ENCODE measurements around the gene BCL7A. TPM values are rescaled to one million over a fixed set of nuclear protein-coding genes. Genes with fewer than 3 reads are reported as not detected.

Gene BCL7A
- total and polyA plus RNA-seq, 2 of the 8 experiments (the other 6 are each of a cell fraction or from before 2014, with no cell fraction given) = 11.9 to 12.7 TPM

GRCh38 chr12:122081697-122082221, 60.1 kb downstream of the BCL7A start:
- H2BK20ac ChIP-seq (ENCODE audit: low read length) = no peak overlapping the region
- no peak overlapping the region for H2BK15ac ChIP-seq (ENCODE audit: low read length)
- H3K4me3 ChIP-seq (ENCODE audit: extremely low read depth in 1 of 4, insufficient read depth in 2 of 4, low read depth in 3 of 4, low read length in 4 of 4) = no peak overlapping the region
- peaks cover 4 to 21% of the 10 kb centered on the region in 2 experiments; a peak in 3 of 4 replicates for H3K79me2 ChIP-seq (ENCODE audit: control insufficient read depth in 1 of 2, insufficient read depth in 2 of 2, low read length in 2 of 2)
- POLR2A ChIA-PET (ENCODE audit: partially characterized antibody) = interaction anchor here (1.1 to 2.5 kb wide), 3 partner anchors 16 to 193 kb away, joined by 3 to 15 read pairs (median 11); partner anchors contain the start of gene PSMD9
- peaks cover 0 to 5% (median 0%) of the 10 kb centered on the region in 4 experiments; a peak in 2 of 8 replicates for H3K36me3 ChIP-seq (ENCODE audit: control insufficient read depth in 2 of 4, insufficient read depth in 4 of 4, low read length in 3 of 4)
- peak overlapping the region; percentile 68; the same call in 1 of the 2 replicates for H2BK12ac ChIP-seq (ENCODE audit: low read depth, low read length)
- no peak overlapping the region for H3K4ac ChIP-seq (replicated peaks; ENCODE audit: insufficient read length, low read depth, low read length)
- H3K56ac ChIP-seq (replicated peaks; ENCODE audit: insufficient read length, low read depth, low read length) = no peak overlapping the region
- TF ChIP-seq ZNF274 (IDR thresholded peaks at IDR 0.05; ENCODE audit: borderline replicate concordance, extremely low read depth, low read length) (no peak), NANOG (IDR thresholded peaks at IDR 0.05; ENCODE audit: insufficient read depth, low read depth, low read length, poor library complexity, severe bottlenecking) (no peak), TAF7 (optimal IDR thresholded peaks at IDR 0.05; ENCODE audit: borderline replicate concordance, low read depth, low read length) (no peak), FOSL1 (IDR thresholded peaks at IDR 0.05; ENCODE audit: insufficient read depth, low read depth, low read length) (no peak), ATF3 (IDR thresholded peaks at IDR 0.05; ENCODE audit: insufficient read depth, low read depth, low read length) (no peak), RNF2 (IDR thresholded peaks at IDR 0.05; ENCODE audit: borderline replicate concordance, low read depth, low read length, missing control alignments, poor library complexity, severe bottlenecking) (no peak), JUN (IDR thresholded peaks at IDR 0.05; ENCODE audit: low read depth, low read length) (no peak), POLR2AphosphoS5 (IDR thresholded peaks at IDR 0.05; ENCODE audit: low read depth, low read length) (no peak), CTBP2 (IDR thresholded peaks at IDR 0.05; ENCODE audit: borderline replicate concordance, insufficient read depth, insufficient read length, low read length) (no peak), TAF1 (IDR thresholded peaks at IDR 0.05; ENCODE audit: low read depth, low read length) (no peak)
- peaks cover 4 to 8% (median 5%) of the 10 kb centered on the region in 4 experiments; a peak in 5 of 7 replicates for H3K4me1 ChIP-seq (replicated peaks in 1 of 4; ENCODE audit: control insufficient read depth in 3 of 4, insufficient read depth in 4 of 4, low read length in 3 of 4)
- H2AFZ ChIP-seq (ENCODE audit: low read length) = no peak overlapping the region
- DNase-seq (ENCODE audit: low read depth in 1 of 2, low spot score in 2 of 2) = no peak
- peaks cover 13% of the 10 kb centered on the region; the same call in 1 of the 2 replicates for H3K23me2 ChIP-seq (ENCODE audit: low read depth, low read length)
- no peaks in the 10 kb centered on the region for H3K9me3 ChIP-seq (ENCODE audit: insufficient read depth in 2 of 2, low read depth in 1 of 2, low read length in 1 of 2)
- H4K5ac ChIP-seq (ENCODE audit: insufficient read length, low read depth, low read length) = no peak overlapping the region
- H3K4me2 ChIP-seq (ENCODE audit: insufficient read depth in 1 of 2, low read depth in 2 of 2, low read length in 2 of 2) = peak overlapping the region in 1 of 2 experiments; percentile 98; a peak in 1 of 4 replicates
- no peak overlapping the region for H3K14ac ChIP-seq (ENCODE audit: insufficient read length)
- no peak overlapping the region for H3K27ac ChIP-seq (ENCODE audit: low read depth, low read length)
- no peak overlapping the region for H4K8ac ChIP-seq (ENCODE audit: extremely low read depth, insufficient read depth, low read length)
- H3K79me1 ChIP-seq (ENCODE audit: low read depth, low read length) = peaks cover 13% of the 10 kb centered on the region; the same call in 1 of the 2 replicates
- peaks cover 0 to 4% of the 10 kb centered on the region in 2 experiments for H4K20me1 ChIP-seq (replicated peaks in 1 of 2; ENCODE audit: control insufficient read depth in 1 of 2, insufficient read depth in 2 of 2, low read length in 2 of 2)
- no peak overlapping the region for H4K91ac ChIP-seq (replicated peaks; ENCODE audit: insufficient read length, low read length)
- WGBS, 2 experiments (ENCODE audit: extremely low coverage in 1 of 2, insufficient coverage in 1 of 2, insufficient read length in 1 of 2, insufficient replicate concordance in 2 of 2, low coverage in 1 of 2, low lambda C conversion rate in 2 of 2, missing lambda C conversion rate in 1 of 2) = 87% methylated on average over 7 of the region's 7 CpGs; no CpG with 5 or more reads in 1 of the 2 experiments
- no peak for FAIRE-seq
- no peak overlapping the region for H3K9ac ChIP-seq (replicated peaks in 1 of 4; ENCODE audit: extremely low read depth in 1 of 4, low read depth in 3 of 4, low read length in 3 of 4)
- no peak overlapping the region for H3K18ac ChIP-seq (ENCODE audit: extremely low read depth, low read length)
- CTCF ChIA-PET (ENCODE audit: partially characterized antibody) = interaction anchor here (1.2 to 2.8 kb wide), 5 partner anchors 11 to 56 kb away, joined by 3 to 13 read pairs (median 4); no protein-coding TSS in a partner anchor
- no peak overlapping the region for H3K23ac ChIP-seq (ENCODE audit: insufficient read length)
- peaks cover 4 to 21% (median 19%) of the 10 kb centered on the region in 4 experiments; a peak in 6 of 7 replicates for H3K27me3 ChIP-seq (replicated peaks in 1 of 4; ENCODE audit: control insufficient read depth in 3 of 4, extremely low read depth in 1 of 4, insufficient read depth in 3 of 4, low read length in 3 of 4)
- no peak overlapping the region for H2BK120ac ChIP-seq (replicated peaks; ENCODE audit: low read depth, low read length)
- no peak overlapping the region for H2AK5ac ChIP-seq (ENCODE audit: low read depth, low read length)
- H2BK5ac ChIP-seq (ENCODE audit: low read depth, low read length) = no peak overlapping the region
